Stomach (tissue), 9 donors: ENCODE results near the gene PARG. TPM values are rescaled to one million over a fixed set of nuclear protein-coding genes. Genes with fewer than 3 reads are reported as not detected.
"Not testable (repeated sequence)": the region's sequence is repeated elsewhere in the genome, so short reads cannot be mapped to it uniquely, and the experiment has no call there.

Experiments
- DNase-seq, 2 donors: peaks; one replicate each; pipeline versions ENCODE4 v3.0.0 to v3.0.0-alpha.2; 2013 to 2019
- H3K27ac ChIP-seq, 5 donors: fragments of 200-600 bp in 4 of 5; sonication (generic) in 4 of 5; one replicate each; pipeline ENCODE4 v1.5.1; 2013 to 2019; ENCODE audit warnings: mild to moderate bottlenecking in 1 of 5, moderate library complexity in 1 of 5
- H3K27me3 ChIP-seq, 3 donors: fragments of 200-600 bp; sonication (generic); one replicate each; pipeline ENCODE4 v1.5.1; 2017 to 2019; ENCODE audit warnings: mixed run types in 1 of 3
- H3K36me3 ChIP-seq, 4 donors: fragments of 200-600 bp; sonication (generic); 1 replicate in 3 of 4; 2 replicates in 1 of 4; pipeline ENCODE4 v1.5.1; 2016 to 2019
- H3K4me1 ChIP-seq, 4 donors: fragments of 200-600 bp; sonication (generic); one replicate each; pipeline ENCODE4 v1.5.1; 2016 to 2019
- H3K4me3 ChIP-seq, 4 donors: fragments of 200-600 bp; sonication (generic) in 3 of 4; one replicate each; pipeline ENCODE4 v1.5.1; 2016 to 2019; ENCODE audit warnings: mild to moderate bottlenecking in 1 of 4
- H3K9me3 ChIP-seq, 4 donors: fragments of 200-600 bp; sonication (generic); one replicate each; pipeline ENCODE4 v1.5.1; 2016 to 2019
- WGBS, 5 donors: extraction: QIAGEN DNeasy Blood & Tissue Kit in 3 of 5; methylation state at CpG; one replicate each; pipeline versions ENCODE4 v1.1.5 to v1.1.7; 2013 to 2018; 5-methylcytosine and 5-hydroxymethylcytosine counted together
- intact Hi-C: fragments of 100-400 bp; cut with DNase I; formaldehyde crosslinking; loops from one replicate; pipeline ENCODE4 v1.15.1; 2023; ENCODE audit warnings: low total_unique reads
- polyA plus RNA-seq, 3 donors: library from polyadenylated mRNA; stranded (reverse); fragments of 200-250 nt; gene quantifications; one replicate each; pipeline ENCODE4 v1.2.3, GENCODE V29; 2013
- total RNA-seq, 5 donors: library from RNA; depleted of rRNA; stranded (reverse); fragments of >200 nt; gene quantifications; one replicate each; pipeline versions ENCODE4 v1.1.0 to v1.2.3, GENCODE V29; 2014 to 2016
- donor health status: healthy with polysubstance abuse.
- donor health status: Bipolar disorder and iron deficiency.
- donor health status: healthy.

Gene PARG
- total and polyA plus RNA-seq, 8 donors, result 3.1 to 57.1 (median 19.6) TPM

DNA sequence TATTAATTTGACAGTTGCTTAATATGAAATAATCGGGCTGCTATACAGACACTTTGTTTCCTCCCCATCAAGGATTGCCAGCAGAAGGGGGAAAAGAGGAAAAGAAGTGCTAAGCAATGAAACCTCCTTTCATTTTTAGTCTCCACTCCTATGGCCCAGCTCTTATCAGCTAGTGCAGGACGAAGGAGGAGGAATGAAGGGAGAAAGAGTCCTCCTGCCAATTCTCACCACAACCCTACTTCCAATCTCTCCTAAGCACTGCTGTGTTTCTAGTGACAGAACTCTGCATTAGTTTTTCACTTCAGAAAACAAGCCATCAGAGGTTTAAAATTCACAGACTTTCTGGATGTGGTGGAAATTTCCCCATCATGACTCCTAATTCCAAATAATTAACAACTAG is 41.8 kb downstream of the PARG start:
- H3K4me1 ChIP-seq, H3K27me3 ChIP-seq, H3K4me3 ChIP-seq, intact Hi-C loops, DNase-seq, H3K27ac ChIP-seq: not testable (repeated sequence)
- Histone ChIP-seq H3K9me3 (peaks cover 3 to 10% (median 4%) of the 10 kb centered on the region in 4 donors), H3K36me3 (peaks cover 0 to 17% (median 10%) of the 10 kb centered on the region in 4 donors)
- 71 to 100% (median 83%) methylated on average over 1 to 2 of the region's 2 CpGs for WGBS, 5 donors

DNA sequence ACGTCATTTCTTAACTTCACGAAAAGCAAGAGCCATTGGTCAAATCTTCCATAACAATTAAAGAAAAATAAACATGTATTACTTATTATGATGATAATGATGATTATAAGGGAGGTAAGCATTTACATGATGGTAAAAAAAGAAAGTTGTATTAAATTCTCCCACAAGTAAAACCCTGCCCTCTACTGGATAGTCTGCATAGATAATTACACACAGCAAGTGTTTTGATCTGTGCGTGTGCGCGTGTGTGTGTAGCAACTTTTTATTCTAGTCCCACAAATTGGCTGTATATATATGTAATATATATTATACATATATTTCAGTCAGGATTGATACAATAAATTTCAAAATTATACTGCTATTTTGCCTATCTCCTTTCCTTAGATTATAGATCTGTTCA is 51.8 kb downstream of the PARG start:
- DNase-seq, H3K27me3 ChIP-seq, H3K36me3 ChIP-seq, H3K4me3 ChIP-seq, H3K27ac ChIP-seq, intact Hi-C loops, H3K4me1 ChIP-seq, H3K9me3 ChIP-seq: not testable (repeated sequence)
- WGBS, 5 donors, result 95 to 97% (median 97%) methylated on average over 5 of the region's 5 CpGs

DNA sequence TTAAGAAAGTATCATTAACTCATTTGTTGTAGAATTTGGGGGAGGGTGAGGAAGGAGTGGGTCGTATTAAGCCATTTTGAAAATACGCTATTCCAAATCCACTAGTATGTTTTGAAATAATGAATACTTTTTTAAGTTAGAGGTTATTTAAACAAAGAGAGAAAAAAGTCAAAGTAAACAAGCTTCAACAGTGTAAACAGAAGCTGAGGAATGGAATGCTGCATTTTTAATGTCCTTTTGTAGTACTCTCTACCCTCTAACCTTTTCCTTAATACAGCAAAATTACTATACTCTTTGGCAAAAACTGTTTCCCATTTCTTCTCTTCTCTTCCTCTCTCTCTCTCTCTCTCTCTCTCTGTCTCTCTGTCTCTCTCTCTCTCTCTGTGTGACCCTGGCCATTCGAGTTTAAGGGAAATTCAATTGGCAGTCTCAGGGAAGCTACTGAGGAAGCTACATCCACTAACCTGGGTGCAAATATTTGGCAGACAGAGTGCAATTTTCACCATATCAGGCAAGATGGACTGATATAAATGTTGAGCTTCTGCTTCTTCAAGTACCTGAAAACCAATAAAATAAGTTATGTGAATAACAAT is 57.0 kb downstream of the PARG start:
- H3K27ac ChIP-seq, H3K36me3 ChIP-seq, H3K4me3 ChIP-seq, intact Hi-C loops, H3K27me3 ChIP-seq, H3K4me1 ChIP-seq, H3K9me3 ChIP-seq, DNase-seq: not testable (repeated sequence)
- 37 to 60% (median 42%) methylated on average over 1 of the region's 3 CpGs for WGBS, 5 donors

DNA sequence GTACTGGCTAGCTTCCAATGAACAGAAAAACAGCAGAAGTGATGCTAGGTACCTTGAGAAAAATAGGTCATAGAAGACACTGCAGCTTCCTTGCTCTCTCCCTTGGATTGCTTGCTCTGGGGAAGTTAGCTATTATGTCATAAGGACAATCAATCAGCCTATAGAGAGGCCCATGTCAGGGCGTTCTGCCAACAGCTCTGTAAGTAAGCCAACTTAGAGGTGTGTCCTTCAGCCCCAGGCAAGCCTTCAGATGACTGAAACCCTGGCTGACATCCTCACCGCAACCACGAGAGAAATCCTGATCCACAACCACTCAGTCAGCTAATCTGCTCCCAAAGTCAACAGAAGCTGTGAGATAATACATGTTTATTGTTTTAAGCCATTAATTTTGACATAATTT is 58.0 kb downstream of the PARG start:
- intact Hi-C loops, H3K27me3 ChIP-seq, H3K4me1 ChIP-seq, H3K4me3 ChIP-seq, H3K27ac ChIP-seq, H3K36me3 ChIP-seq, H3K9me3 ChIP-seq: not testable (repeated sequence)
- 67 to 90% (median 84%) methylated on average over 1 of the region's 3 CpGs; no CpG with 5 or more reads in 2 of the 5 donors for WGBS, 5 donors
- DNase-seq, result peak in 1 of 2 donors; percentile 39

DNA sequence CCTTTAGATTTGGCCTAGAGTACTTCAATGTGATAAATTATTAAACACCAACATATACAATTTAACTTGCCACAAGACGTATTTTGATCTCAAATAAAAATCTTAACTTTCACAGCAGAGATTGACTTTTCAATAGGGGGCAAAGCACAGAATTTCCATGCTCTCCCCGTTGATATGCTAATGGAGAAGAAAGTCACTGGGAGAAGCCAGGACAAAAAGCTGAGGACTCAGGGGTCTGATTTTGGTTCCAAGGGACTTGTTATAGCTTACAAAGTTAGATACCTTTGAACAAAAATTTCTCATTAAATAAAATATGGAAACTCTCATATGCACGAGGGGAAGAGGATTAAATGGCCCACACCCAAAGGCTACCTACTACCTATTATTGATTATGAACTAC is 59.5 kb downstream of the PARG start:
- intact Hi-C loops, DNase-seq, H3K36me3 ChIP-seq, H3K4me1 ChIP-seq, H3K27ac ChIP-seq, H3K27me3 ChIP-seq, H3K4me3 ChIP-seq, H3K9me3 ChIP-seq: not testable (repeated sequence)
- WGBS, 5 donors, result 84 to 100% (median 89%) methylated on average over 2 to 3 of the region's 3 CpGs

DNA sequence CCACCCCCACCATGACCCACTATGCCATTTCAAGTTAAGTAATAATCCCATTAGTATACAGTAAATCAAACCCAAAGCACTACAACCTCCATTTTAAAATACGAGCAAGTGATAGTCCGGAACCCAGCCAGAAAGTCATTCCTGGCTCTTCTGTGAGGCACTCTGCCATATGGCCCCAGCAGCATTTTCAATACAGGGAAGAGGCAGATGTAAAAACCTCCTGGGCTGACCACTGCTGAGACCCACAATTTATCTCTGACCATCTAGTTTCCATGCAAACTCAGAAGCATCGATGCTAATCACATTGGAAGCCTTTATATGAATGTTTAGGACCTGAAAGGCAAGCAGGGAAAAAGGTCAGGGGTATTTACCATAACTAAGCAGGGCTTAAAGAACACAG is 69.1 kb downstream of the PARG start:
- H3K27me3 ChIP-seq, H3K4me3 ChIP-seq, H3K36me3 ChIP-seq, DNase-seq, H3K27ac ChIP-seq, H3K4me1 ChIP-seq, H3K9me3 ChIP-seq, intact Hi-C loops: not testable (repeated sequence)
- no CpG with 5 or more reads among the region's 3 CpGs for WGBS, 5 donors

DNA sequence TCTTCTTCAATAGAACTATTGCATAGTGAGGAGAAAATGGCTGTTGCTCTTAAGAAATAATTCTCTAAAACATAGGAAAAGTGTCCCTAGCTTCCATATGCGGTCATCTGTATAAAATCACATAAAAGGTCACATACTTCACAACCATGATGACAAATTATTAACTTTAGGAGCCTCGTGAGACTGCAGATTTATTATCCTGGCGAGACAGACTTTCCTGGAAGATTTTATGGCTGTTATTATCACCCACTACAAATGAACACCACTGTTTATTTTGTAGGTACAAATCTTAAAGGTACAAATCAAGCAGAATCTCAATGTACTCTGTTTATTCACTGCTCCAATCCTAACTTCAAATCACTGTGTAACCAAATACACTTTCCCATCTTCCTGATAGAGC is 70.4 kb downstream of the PARG start:
- intact Hi-C loops, H3K9me3 ChIP-seq, H3K36me3 ChIP-seq, H3K27me3 ChIP-seq, H3K4me3 ChIP-seq, DNase-seq, H3K27ac ChIP-seq, H3K4me1 ChIP-seq: not testable (repeated sequence)
- no CpG with 5 or more reads among the region's 3 CpGs for WGBS, 5 donors

DNA sequence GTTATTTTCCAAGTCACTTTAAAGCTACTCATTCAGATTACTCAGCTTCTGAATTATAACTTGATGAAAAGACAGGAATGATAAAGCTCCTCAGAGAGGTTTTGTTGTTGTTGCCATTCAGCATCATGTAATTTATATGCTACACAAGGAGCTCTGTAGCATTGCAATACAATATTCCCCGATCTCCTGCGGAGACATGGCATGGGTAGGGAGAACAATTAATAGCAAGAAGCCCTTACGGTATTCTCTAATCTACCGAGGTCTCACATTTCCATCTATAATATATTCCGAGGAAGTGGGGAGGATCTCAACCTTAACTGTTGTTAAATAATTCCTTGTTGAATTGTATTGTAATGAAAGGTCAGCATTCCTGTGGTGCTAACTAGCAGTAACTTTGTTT is 81.9 kb downstream of the PARG start:
- not testable (repeated sequence) for DNase-seq

DNA sequence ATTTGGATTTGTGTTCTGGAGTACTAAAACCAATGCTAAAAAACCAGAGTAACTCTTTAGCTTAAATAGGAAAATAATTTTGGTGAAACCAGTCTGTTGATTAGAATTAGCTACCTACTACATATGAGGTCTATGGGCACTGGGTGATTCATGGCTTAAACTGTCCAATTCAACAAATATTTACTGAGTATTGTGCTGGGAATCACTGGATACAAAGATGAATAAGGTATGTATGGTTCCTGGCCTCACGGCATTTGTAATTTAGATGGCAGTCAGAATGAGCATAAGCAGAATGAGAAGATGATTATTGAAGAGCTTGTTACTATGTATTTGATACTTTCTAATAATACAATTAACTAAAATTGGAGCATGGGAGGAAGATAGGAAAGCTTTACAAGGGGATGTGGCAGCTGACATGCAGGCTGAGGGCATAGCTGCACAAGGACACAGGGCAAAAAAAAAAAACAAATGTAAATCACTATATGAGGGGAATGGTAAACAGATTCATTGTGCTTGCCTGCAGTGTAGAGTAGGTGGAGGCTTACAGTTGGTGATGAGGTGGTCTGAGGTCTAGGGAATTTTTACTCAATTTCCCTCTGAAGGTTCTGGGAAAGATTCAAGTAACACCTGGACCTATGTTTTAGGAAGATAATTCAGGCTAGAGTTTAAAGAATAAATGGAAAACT is 83.0 kb downstream of the PARG start:
- peaks cover 0 to 13% (median 7%) of the 10 kb centered on the region in 4 donors for H3K36me3 ChIP-seq
- DNase-seq, H3K4me1 ChIP-seq, H3K27ac ChIP-seq, H3K9me3 ChIP-seq, intact Hi-C loops, H3K4me3 ChIP-seq, H3K27me3 ChIP-seq: not testable (repeated sequence)
- 90 to 100% (median 97%) methylated on average over 1 of the region's 1 CpG for WGBS, 5 donors

More for the DNA sequence above, 81.9 kb downstream of the PARG start:
- H3K27ac ChIP-seq, H3K27me3 ChIP-seq, H3K9me3 ChIP-seq, H3K4me3 ChIP-seq, intact Hi-C loops, H3K4me1 ChIP-seq: not testable (repeated sequence)
- WGBS, 5 donors, result 91 to 93% (median 92%) methylated on average over 5 of the region's 5 CpGs
- peaks cover 0 to 13% (median 7%) of the 10 kb centered on the region in 4 donors for H3K36me3 ChIP-seq

DNA sequence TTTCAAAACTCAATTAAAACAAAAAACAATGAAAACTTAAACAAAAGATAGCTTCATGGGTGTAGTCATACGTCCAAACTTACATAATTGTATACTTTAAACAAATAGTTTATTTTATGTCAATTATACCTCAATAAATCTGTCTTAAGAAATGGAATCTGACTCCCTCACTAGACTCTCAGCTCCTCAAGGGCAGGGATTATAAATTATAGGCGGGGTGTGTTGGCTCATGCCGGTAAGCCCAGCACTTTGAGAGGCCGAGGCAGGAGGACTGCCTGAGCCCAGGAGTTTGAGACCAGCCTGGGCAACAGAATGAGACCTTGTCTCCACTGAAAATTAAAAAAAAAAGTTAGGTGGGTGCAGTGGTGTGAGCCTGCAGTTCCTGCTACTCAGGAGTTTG is 92.3 kb downstream of the PARG start:
- WGBS, 5 donors, result 67 to 91% (median 82%) methylated on average over 4 of the region's 4 CpGs
- H3K27ac ChIP-seq, H3K4me1 ChIP-seq, DNase-seq, H3K4me3 ChIP-seq, H3K36me3 ChIP-seq, intact Hi-C loops, H3K9me3 ChIP-seq, H3K27me3 ChIP-seq: not testable (repeated sequence)
